Type B pancreatic cell (in vitro differentiated cells): ENCODE data around the gene RRP8. TPM values are rescaled to one million over a fixed set of nuclear protein-coding genes. Genes with fewer than 3 reads are reported as not detected.

Source experiments
- DNase-seq: peaks from one replicate; pipeline ENCODE4 v3.0.0; 2021; ENCODE audit warnings: mixed read lengths; ENCODE audit not compliant: unreplicated experiment; ENCODE audit errors: extremely low spot score
- H3K27ac Mint-ChIP-seq: 2 replicates; pipeline ENCODE4 v1.8.0; 2021; ENCODE audit warnings: mild to moderate bottlenecking, mixed read lengths
- H3K27me3 Mint-ChIP-seq: 2 replicates; pipeline ENCODE4 v1.8.0; 2021; ENCODE audit warnings: mixed read lengths
- H3K36me3 Mint-ChIP-seq: 2 replicates; pipeline ENCODE4 v1.8.0; 2021; ENCODE audit warnings: mixed read lengths
- H3K4me1 Mint-ChIP-seq: one replicate; pipeline ENCODE4 v1.8.0; 2021; ENCODE audit warnings: mixed read lengths; ENCODE audit not compliant: unreplicated experiment
- H3K4me3 Mint-ChIP-seq: 2 replicates; pipeline ENCODE4 v1.8.0; 2021; ENCODE audit warnings: mild to moderate bottlenecking, mixed read lengths
- H3K9me3 Mint-ChIP-seq: 2 replicates; pipeline ENCODE4 v1.8.0; 2021; ENCODE audit warnings: mixed read lengths
- total RNA-seq: library from RNA; stranded (reverse); gene quantifications from 2 replicates; pipeline ENCODE4 v1.2.1, GENCODE V29; 2021; ENCODE audit warnings: low replicate concordance
- TF ChIP-seq, protein P1 (sequence below): fragments of 200-600 bp; sonication (generic); conservative IDR thresholded peaks from 2 replicates; pipeline ENCODE4 v1.5.0; 2021; ENCODE audit warnings: antibody characterized with exemption, mild to moderate bottlenecking

Gene RRP8
- total RNA-seq, 1 donor from 2014 or later = 23.5 TPM

DNA sequence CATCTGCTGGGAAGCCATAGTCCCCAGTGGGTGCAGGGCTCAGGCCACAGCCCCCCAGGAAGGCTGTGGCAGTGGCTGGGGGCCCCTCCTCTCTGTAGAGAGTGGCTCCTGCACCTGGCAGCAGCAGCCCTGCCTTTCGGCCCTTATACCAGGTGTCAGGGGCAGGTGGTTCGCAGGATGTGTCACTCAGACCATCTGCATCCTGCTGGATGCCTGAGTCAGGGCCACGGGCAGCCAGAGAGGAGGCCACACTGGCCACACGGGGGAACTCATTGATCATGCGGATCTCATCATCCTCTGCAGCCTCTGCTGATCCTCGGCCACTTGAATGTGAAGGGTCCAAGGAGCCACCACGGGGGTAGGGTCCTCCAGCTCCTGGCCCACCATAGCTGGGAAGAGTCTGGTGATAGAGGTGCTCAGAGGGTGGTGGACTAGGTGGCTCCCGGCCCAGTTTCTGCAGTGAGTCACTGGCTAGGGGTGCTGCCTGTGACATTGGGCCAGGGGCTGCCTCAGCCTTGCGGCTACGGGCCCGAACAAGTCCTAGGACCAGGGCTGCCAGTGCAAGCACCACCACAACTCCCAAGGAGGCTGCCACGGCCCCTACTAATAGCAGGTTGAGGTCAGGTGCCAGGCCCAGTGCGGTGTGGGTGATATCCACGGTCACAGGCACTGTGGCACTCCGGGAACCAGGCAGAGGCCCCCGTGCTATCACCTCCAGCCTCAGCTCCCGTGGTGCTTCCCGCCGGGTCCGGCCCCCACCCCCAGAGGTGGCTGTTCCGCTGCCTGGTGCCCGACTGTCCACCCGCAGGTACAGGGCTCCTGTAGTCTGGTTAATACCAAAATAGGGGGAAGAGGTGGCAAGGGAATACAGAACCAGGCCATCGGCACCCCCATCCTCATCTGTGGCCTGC is 19.1 kb upstream of the RRP8 start:
- Mint-ChIP-seq H3K36me3 (peaks cover 5% of the 10 kb centered on the region), H3K27ac (no peak overlapping the region), H3K9me3 (no peaks in the 10 kb centered on the region), H3K27me3 (no peaks in the 10 kb centered on the region), H3K4me1 (no peaks in the 10 kb centered on the region), H3K4me3 (no peak overlapping the region)
- peak; percentile 65 for DNase-seq
- TF ChIP-seq, protein P1, sequence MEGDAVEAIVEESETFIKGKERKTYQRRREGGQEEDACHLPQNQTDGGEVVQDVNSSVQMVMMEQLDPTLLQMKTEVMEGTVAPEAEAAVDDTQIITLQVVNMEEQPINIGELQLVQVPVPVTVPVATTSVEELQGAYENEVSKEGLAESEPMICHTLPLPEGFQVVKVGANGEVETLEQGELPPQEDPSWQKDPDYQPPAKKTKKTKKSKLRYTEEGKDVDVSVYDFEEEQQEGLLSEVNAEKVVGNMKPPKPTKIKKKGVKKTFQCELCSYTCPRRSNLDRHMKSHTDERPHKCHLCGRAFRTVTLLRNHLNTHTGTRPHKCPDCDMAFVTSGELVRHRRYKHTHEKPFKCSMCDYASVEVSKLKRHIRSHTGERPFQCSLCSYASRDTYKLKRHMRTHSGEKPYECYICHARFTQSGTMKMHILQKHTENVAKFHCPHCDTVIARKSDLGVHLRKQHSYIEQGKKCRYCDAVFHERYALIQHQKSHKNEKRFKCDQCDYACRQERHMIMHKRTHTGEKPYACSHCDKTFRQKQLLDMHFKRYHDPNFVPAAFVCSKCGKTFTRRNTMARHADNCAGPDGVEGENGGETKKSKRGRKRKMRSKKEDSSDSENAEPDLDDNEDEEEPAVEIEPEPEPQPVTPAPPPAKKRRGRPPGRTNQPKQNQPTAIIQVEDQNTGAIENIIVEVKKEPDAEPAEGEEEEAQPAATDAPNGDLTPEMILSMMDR = no peak

DNA sequence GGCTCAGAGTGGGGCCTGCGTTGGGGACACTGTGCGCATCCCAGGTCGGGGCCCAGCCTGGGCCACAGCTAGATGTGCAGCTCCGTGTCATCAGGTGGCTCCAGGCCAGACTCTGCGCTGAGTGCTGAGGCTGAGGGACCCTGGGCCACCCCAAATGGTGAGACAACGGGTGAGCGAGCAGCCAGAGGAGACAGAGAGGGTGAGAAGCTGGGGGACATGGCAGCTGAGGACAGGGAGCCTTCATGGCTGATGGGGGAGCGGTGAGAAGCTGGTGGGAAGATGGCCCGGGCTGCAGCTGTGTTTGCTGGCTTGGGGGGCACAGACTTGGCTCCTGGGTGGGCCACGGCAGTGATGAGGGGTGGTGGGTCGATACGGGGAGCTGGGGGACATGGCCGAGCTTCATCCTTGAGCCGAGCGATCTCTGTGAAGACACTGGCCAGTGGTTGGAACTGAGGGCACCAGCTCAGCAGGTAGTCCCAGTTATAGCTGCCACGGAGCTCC is 18.3 kb upstream of the RRP8 start:
- no peak overlapping the region for H3K27ac Mint-ChIP-seq
- DNase-seq = no peak

DNA sequence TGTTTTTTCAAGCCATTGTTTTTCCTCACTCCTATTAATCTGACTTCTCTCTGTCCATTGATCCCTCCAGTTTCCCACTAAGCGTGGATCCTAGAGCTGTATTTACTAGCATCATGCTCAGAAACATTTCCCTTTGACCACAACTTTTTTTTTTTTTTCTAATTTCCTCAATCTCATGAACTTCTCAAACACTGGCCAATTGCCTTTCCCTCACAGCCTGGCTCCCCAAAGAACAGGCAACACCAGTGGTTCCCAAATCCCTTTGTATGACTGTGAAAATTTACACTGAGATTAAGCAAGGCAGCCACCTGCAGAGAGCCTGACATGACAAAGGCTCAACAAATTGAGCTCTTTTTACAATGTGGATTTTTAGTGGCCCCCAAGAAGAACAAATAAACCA is 17.2 kb upstream of the RRP8 start:
- Mint-ChIP-seq H3K27ac (no peak overlapping the region), H3K27me3 (no peaks in the 10 kb centered on the region), H3K36me3 (peaks cover 10% of the 10 kb centered on the region), H3K4me1 (no peaks in the 10 kb centered on the region), H3K9me3 (no peaks in the 10 kb centered on the region), H3K4me3 (no peak overlapping the region)
- DNase-seq = no peak
- TF ChIP-seq, protein P1 = no peak

More for the DNA sequence above, 18.3 kb upstream of the RRP8 start:
- H3K4me3 Mint-ChIP-seq = no peak overlapping the region
- peaks cover 5% of the 10 kb centered on the region for H3K36me3 Mint-ChIP-seq
- H3K9me3 Mint-ChIP-seq = no peaks in the 10 kb centered on the region
- H3K27me3 Mint-ChIP-seq = no peaks in the 10 kb centered on the region
- no peaks in the 10 kb centered on the region for H3K4me1 Mint-ChIP-seq
- TF ChIP-seq, protein P1 = no peak

GRCh38 chr11:6619004-6619745 is 15.8 kb upstream of the RRP8 start, which contains the start of gene TPP1:
TSS of gene TPP1 (minus strand) at chr11:6619422. CDS start at chr11:6619400, 22 bp downstream.
- Mint-ChIP-seq H3K9me3 (no peaks in the 10 kb centered on the region), H3K36me3 (peaks cover 7% of the 10 kb centered on the region), H3K27ac (no peak within 1 kb of the TSS), H3K4me1 (no peaks in the 10 kb centered on the region), H3K27me3 (no peaks in the 10 kb centered on the region), H3K4me3 (no peak within 1 kb of the TSS)
- DNase-seq = peak; percentile 89
- TF ChIP-seq, protein P1 = no peak

GRCh38 chr11:6618117-6619003 is 14.9 kb upstream of the RRP8 start:
- TF ChIP-seq, protein P1 = no peak
- Mint-ChIP-seq H3K27me3 (no peaks in the 10 kb centered on the region), H3K4me1 (no peaks in the 10 kb centered on the region), H3K36me3 (peaks cover 7% of the 10 kb centered on the region), H3K4me3 (no peak overlapping the region), H3K9me3 (no peaks in the 10 kb centered on the region), H3K27ac (no peak overlapping the region)
- DNase-seq = no peak
